ENCODE data around the gene NIT1. TPM values are rescaled to one million over a fixed set of nuclear protein-coding genes. Genes with fewer than 3 reads are reported as not detected.

NIT1 gene
- total and polyA plus RNA-seq, 2 of the 8 experiments (the other 6 are each of a cell fraction or from before 2014, with no cell fraction given), result 33.0 to 40.4 TPM

DNA sequence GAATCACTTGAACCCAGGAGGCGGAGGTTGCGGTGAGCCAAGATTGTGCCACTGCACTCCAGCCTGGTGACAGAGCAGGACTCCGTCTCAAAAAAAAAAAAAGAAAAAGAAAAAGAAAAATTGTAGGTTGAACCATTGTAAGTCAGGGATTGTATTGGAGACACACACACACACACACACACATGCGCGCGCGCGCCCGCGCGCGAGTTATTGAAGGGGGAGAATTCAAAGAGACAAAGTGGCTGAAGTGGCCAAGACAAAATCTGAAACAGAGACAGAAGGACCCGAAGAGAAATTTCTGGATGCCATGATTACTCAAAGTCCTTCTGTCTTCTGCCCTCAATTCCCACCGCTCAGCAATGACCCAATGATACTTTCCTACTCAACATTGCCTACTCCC lies 23.4 kb upstream of the NIT1 start (continued):
- TF ChIP-seq HDAC6 (IDR thresholded peaks at IDR 0.05; ENCODE audit: low read depth, low read length) (no peak), BRCA1 (IDR thresholded peaks at IDR 0.05; ENCODE audit: low read depth, low read length) (no peak), RBBP5 (IDR thresholded peaks at IDR 0.05; ENCODE audit: borderline replicate concordance, low read depth, low read length) (no peak), GABPA (IDR thresholded peaks at IDR 0.05; ENCODE audit: borderline replicate concordance, insufficient read depth, low read length) (no peak), SRF (IDR thresholded peaks at IDR 0.05; ENCODE audit: low read depth, low read length) (no peak), CHD1 (IDR thresholded peaks at IDR 0.05; ENCODE audit: low read depth, low read length) (no peak), CTBP2 (IDR thresholded peaks at IDR 0.05; ENCODE audit: borderline replicate concordance, insufficient read depth, insufficient read length, low read length) (no peak)

All from H1 (cell line).